ENCODE data around the gene B4GALNT1.
"Not testable (repeated sequence)": the region's sequence is repeated elsewhere in the genome, so short reads cannot be mapped to it uniquely, and the experiment has no call there.

- not testable (repeated sequence) for TF ChIP-seq NPAS2 (CRISPR knock-in tag; IDR thresholded peaks at IDR 0.05; ENCODE audit: borderline replicate concordance); POLR2AphosphoS2 (conservative IDR thresholded peaks at IDR 0.05; ENCODE audit: low read length); POLR2A (IDR thresholded peaks at IDR 0.05; ENCODE audit: low read length); MAX (IDR thresholded peaks at IDR 0.05); RAD21 (conservative IDR thresholded peaks at IDR 0.05 in 1 of 2, IDR thresholded peaks at IDR 0.05 in 1 of 2); CTCF (IDR thresholded peaks at IDR 0.05); HOXA7 (CRISPR knock-in tag; IDR thresholded peaks at IDR 0.05); SMC3 (IDR thresholded peaks at IDR 0.05); CEBPB (IDR thresholded peaks at IDR 0.05); CHD4 (IDR thresholded peaks at IDR 0.05; ENCODE audit: borderline replicate concordance); ELK1 (IDR thresholded peaks at IDR 0.05; ENCODE audit: low read depth, low read length); REST (IDR thresholded peaks at IDR 0.05); KDM1A (IDR thresholded peaks at IDR 0.05; ENCODE audit: low read depth); HMGXB4 (CRISPR knock-in tag; IDR thresholded peaks at IDR 0.05; ENCODE audit: borderline replicate concordance)
These were observed 3.7 kb upstream of the B4GALNT1 start for GRCh38 chr12:57636731-57637130.

Measured in A549 (cell line).